Left lung (tissue), 14 donors: ENCODE measurements around the gene SPANXN5. TPM values are rescaled to one million over a fixed set of nuclear protein-coding genes. Genes with fewer than 3 reads are reported as not detected.
"Not testable (repeated sequence)": the region's sequence is repeated elsewhere in the genome, so short reads cannot be mapped to it uniquely, and the experiment has no call there.

Experiments used
- ATAC-seq: fragments of 200-7000 bp; cut with Tn5 transposase; one replicate; pipeline ENCODE4 v1.9.1; 2020; ENCODE audit warnings: moderate library complexity
- DNase-seq, 4 donors: peaks; one replicate each; pipeline ENCODE4 v3.0.0-alpha.2; 2013 to 2020
- H3K27ac ChIP-seq, 2 donors: fragments of 200-600 bp; sonication (generic) in 1 of 2; one replicate each; pipeline versions ENCODE4 v1.5.0 to v1.8.0; 2020 to 2021
- H3K27me3 ChIP-seq, 2 donors: fragments of 200-600 bp; sonication (generic) in 1 of 2; one replicate each; pipeline versions ENCODE4 v1.5.0 to v1.8.0; 2020 to 2021
- H3K36me3 ChIP-seq, 2 donors: fragments of 200-600 bp; sonication (generic) in 1 of 2; one replicate each; pipeline versions ENCODE4 v1.5.0 to v1.8.0; 2020 to 2021
- H3K4me1 ChIP-seq, 2 donors: fragments of 200-600 bp; one replicate each; pipeline ENCODE4 v1.8.0; 2021
- H3K4me3 ChIP-seq, 2 donors: fragments of 200-600 bp; sonication (generic) in 1 of 2; one replicate each; pipeline versions ENCODE4 v1.5.0 to v1.8.0; 2020 to 2021; ENCODE audit warnings: mild to moderate bottlenecking in 1 of 2
- H3K9me3 ChIP-seq, 2 donors: fragments of 200-600 bp; sonication (generic) in 1 of 2; one replicate each; pipeline versions ENCODE4 v1.5.0 to v1.8.0; 2020 to 2021
- intact Hi-C, 2 donors: fragments of 100-400 bp; cut with DNase I; formaldehyde crosslinking; loops; one replicate each; pipeline versions ENCODE4 v1.11.2 to v1.14.2; 2022
- long read RNA-seq, 12 donors: library from polyadenylated mRNA in 2 of 12; unstranded in 2 of 12; transcript quantifications; one replicate each; pipeline ENCODE4 v2.0.0 and lab custom pipeline, GENCODE V29; 2019 to 2026
- polyA plus RNA-seq, 6 donors: library from polyadenylated mRNA; unstranded; fragments of 120-200 nt; gene quantifications; one replicate each; pipeline ENCODE4 v1.2.1, GENCODE V29; 2013; ENCODE audit not compliant: insufficient read length in 6 of 6
- total RNA-seq, 2 donors: library from RNA; stranded (reverse); fragmentation: NEBNext Ultra II Directional; extraction: Animal tissue kit (Norgen Biotek cat#: 25700); gene quantifications; one replicate each; pipeline ENCODE4 v1.2.1, GENCODE V29; 2021
- TF ChIP-seq, protein P1 (sequence below), 2 donors: fragments of 200-600 bp; sonication (generic) in 1 of 2; IDR thresholded peaks; one replicate each; pipeline versions ENCODE4 v1.5.0 to v1.8.0; 2021; ENCODE audit warnings: antibody characterized with exemption in 2 of 2
- donor health status: DM: no; HTN: yes; CAD: no.
- donor health status: DM: no; HTN: no; CAD: no.

The SPANXN5 gene, protein sequence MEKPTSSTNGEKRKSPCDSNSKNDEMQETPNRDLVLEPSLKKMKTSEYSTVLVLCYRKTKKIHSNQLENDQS
- total RNA-seq: not detected
- not detected for polyA plus RNA-seq
- long read RNA-seq, donor 1: 0 reads
- long read RNA-seq, donor 2: 0 reads
- long read RNA-seq, donor 3: 0 reads
- long read RNA-seq, donor 4: 0 reads
- long read RNA-seq, donor 5: 0 reads
- long read RNA-seq, donor 6: 0 reads
- long read RNA-seq, donor 7: 0 reads
- long read RNA-seq, donor 8: 0 reads
- long read RNA-seq, donor 9: 0 reads
- long read RNA-seq, donor 10: 0 reads
- long read RNA-seq, donor 11: 0 reads
- long read RNA-seq, donor 12: 0 reads

DNA sequence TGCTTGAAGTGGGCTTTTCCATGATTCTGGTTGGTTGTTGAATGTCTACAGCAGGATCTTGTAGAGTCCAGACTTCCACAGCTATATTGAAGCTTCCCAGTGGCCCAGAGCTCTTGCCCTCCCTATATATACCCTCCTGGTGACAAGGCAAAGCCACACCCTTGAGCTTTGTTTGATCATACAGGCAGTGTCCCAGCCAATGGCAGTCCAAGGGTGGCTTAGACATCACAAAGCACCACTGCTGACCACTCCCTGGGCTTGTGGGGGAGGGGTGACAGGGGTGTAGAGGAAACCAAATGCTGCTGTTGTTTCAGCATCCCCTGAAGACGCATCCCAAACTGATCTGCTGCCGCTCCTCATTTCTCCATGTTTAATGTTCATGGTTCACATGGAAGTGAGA, at the start of gene SPANXN5:
Gene SPANXN5, minus strand, starts transcription at position 101 of the 400 bp plus-strand sequence. Its CDS starts 79 bp downstream, at position 22.
- H3K4me1 ChIP-seq, H3K27ac ChIP-seq, intact Hi-C loops, H3K4me3 ChIP-seq, DNase-seq, H3K36me3 ChIP-seq, ATAC-seq, H3K9me3 ChIP-seq, H3K27me3 ChIP-seq: not testable (repeated sequence)

DNA sequence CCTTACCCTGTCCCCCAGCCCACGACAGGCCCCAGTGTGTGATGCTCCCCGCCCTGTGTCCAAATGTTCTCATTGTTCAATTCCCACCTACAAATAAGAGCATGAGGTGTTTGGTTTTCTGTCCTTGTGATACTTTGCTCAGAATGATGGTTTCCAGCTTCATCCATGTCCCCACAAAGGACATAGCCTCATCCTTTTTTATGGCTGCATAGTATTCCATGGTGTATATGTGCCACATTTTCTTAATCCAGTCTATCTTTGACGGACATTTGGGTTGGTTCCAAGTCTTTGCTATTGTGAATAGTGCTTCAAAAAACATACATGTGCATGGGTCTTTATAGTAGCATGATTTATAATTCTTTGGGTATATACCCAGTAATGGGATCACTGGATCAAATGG, 46.4 kb upstream of the SPANXN5 start:
- intact Hi-C loops, DNase-seq, H3K27me3 ChIP-seq, H3K4me1 ChIP-seq, H3K27ac ChIP-seq, H3K4me3 ChIP-seq, H3K9me3 ChIP-seq, H3K36me3 ChIP-seq, ATAC-seq: not testable (repeated sequence)

DNA sequence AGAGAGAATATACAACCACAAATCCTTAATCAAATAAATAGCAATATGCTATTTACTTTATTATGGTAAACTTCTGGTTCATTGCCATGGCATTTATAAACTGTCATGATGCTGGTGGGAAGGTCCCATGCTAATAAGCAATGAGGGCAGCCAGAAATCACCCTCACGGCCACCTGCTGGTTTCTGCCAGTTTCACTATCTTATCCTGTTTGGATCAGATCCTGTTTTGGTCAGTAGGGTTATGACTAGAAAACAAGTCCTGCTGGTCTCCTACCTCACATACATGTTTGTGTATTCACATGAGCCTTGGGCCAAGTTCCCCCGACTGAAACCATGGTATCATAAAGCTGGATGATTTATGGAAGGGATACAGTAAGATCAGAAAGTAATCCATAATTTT, 41.9 kb upstream of the SPANXN5 start:
- H3K4me1 ChIP-seq: no peaks in the 10 kb centered on the region
- TF ChIP-seq, protein P1, sequence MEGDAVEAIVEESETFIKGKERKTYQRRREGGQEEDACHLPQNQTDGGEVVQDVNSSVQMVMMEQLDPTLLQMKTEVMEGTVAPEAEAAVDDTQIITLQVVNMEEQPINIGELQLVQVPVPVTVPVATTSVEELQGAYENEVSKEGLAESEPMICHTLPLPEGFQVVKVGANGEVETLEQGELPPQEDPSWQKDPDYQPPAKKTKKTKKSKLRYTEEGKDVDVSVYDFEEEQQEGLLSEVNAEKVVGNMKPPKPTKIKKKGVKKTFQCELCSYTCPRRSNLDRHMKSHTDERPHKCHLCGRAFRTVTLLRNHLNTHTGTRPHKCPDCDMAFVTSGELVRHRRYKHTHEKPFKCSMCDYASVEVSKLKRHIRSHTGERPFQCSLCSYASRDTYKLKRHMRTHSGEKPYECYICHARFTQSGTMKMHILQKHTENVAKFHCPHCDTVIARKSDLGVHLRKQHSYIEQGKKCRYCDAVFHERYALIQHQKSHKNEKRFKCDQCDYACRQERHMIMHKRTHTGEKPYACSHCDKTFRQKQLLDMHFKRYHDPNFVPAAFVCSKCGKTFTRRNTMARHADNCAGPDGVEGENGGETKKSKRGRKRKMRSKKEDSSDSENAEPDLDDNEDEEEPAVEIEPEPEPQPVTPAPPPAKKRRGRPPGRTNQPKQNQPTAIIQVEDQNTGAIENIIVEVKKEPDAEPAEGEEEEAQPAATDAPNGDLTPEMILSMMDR (IDR thresholded peaks at IDR 0.05): no peak
- no peaks in the 10 kb centered on the region for H3K36me3 ChIP-seq
- no peak for DNase-seq
- H3K27me3 ChIP-seq: no peaks in the 10 kb centered on the region
- no peak overlapping the region for H3K27ac ChIP-seq
- H3K9me3 ChIP-seq: no peaks in the 10 kb centered on the region
- ATAC-seq: no peak
- H3K4me3 ChIP-seq: no peak overlapping the region
- intact Hi-C loops: no loop called here

DNA sequence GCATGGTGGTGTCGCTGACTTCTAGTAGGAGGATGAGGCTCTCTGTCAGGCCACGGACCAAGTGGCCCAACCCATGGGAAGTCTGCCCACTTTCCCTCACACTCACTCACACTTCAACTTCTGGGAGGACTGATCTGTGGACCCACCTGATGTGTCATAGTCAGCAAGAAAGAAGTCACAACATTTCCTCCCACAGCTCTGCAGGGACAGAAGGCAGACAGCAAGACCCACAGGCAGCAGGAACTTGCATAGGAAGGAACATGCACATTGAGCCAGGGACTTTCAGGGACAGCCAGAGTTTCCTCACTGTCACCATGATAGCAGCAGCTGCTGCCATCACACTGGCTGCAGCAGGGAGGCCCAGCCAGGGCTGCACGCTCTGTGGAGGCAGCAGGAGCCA, 33.3 kb upstream of the SPANXN5 start:
- no peak for ATAC-seq
- H3K4me1 ChIP-seq: no peaks in the 10 kb centered on the region
- intact Hi-C loops: no loop called here

DNA sequence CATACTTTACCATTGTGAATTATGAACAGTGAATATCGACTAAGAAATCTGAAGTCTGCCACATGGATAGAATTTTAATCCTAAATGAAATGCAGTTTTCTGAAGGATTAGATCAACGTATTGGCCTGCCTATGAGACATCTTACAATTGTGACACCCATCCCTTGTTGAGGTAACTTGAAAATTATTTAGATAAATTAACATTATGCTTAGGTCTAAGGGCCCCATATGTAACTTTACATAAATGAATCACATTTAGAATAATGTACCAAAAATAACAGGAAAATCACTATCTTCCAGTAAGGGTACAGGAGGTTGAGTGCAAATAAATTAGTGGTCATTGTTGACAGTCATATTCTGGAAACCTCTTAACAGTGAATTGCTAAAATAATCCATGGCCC, 27.4 kb upstream of the SPANXN5 start:
- intact Hi-C loops: no loop called here
- H3K27me3 ChIP-seq: no peaks in the 10 kb centered on the region
- H3K4me1 ChIP-seq: no peaks in the 10 kb centered on the region
- H3K9me3 ChIP-seq: no peaks in the 10 kb centered on the region
- H3K27ac ChIP-seq: no peak overlapping the region
- TF ChIP-seq, protein P1 (IDR thresholded peaks at IDR 0.05): no peak
- H3K36me3 ChIP-seq: no peaks in the 10 kb centered on the region
- ATAC-seq: no peak
- H3K4me3 ChIP-seq: no peak overlapping the region
- DNase-seq: no peak

More for the DNA sequence above, 33.3 kb upstream of the SPANXN5 start:
- H3K9me3 ChIP-seq: no peaks in the 10 kb centered on the region
- no peaks in the 10 kb centered on the region for H3K36me3 ChIP-seq
- TF ChIP-seq, protein P1 (IDR thresholded peaks at IDR 0.05): no peak
- DNase-seq: no peak
- no peak overlapping the region for H3K4me3 ChIP-seq
- no peak overlapping the region for H3K27ac ChIP-seq
- H3K27me3 ChIP-seq: no peaks in the 10 kb centered on the region

DNA sequence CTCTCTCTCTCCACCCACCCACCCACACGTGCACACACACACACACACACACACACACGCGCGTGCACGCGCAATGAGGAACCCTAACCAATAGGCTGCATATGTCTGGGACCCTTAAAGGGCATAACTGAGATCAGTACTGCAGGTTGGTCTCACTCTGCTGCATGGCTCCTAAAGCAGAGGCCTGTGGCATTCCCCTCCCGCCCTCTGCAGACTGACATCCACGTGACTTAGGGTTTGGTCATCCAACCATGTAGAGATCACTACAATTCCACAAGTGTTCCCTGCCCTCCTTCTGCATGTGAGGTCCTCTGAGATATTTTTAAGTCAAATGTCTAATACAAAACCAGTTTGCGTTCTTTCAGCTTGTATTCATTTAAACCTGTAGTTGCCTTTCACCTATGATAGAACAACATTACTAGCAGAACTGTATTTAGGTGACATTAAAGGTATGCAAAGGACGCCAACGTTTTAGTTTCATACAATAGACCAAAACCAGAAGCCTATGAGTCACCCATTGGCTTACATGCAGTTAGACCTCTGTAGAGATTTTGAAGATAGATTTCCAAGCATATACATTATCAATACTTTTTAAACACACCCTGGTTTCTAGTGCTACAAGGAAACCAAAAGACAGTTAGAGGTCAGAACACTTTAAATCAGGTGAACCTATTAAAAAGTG, 24.0 kb upstream of the SPANXN5 start:
- DNase-seq: no peak
- Histone ChIP-seq H3K9me3 (no peaks in the 10 kb centered on the region), H3K4me1 (no peaks in the 10 kb centered on the region), H3K27me3 (peaks cover 0 to 3% of the 10 kb centered on the region in 2 donors), H3K36me3 (no peaks in the 10 kb centered on the region), H3K4me3 (no peak overlapping the region), H3K27ac (no peak overlapping the region)
- intact Hi-C loops: no loop called here
- TF ChIP-seq, protein P1 (IDR thresholded peaks at IDR 0.05): no peak
- no peak for ATAC-seq
